ENCODE results near the gene GARIN5B.

Gene GARIN5B

GRCh38 chr19:55353356-55353802, 9.7 kb downstream of the GARIN5B start:
- TF ChIP-seq, protein P1, sequence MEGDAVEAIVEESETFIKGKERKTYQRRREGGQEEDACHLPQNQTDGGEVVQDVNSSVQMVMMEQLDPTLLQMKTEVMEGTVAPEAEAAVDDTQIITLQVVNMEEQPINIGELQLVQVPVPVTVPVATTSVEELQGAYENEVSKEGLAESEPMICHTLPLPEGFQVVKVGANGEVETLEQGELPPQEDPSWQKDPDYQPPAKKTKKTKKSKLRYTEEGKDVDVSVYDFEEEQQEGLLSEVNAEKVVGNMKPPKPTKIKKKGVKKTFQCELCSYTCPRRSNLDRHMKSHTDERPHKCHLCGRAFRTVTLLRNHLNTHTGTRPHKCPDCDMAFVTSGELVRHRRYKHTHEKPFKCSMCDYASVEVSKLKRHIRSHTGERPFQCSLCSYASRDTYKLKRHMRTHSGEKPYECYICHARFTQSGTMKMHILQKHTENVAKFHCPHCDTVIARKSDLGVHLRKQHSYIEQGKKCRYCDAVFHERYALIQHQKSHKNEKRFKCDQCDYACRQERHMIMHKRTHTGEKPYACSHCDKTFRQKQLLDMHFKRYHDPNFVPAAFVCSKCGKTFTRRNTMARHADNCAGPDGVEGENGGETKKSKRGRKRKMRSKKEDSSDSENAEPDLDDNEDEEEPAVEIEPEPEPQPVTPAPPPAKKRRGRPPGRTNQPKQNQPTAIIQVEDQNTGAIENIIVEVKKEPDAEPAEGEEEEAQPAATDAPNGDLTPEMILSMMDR (conservative IDR thresholded peaks at IDR 0.05; ENCODE audit: low read depth, low read length), result no peak
- peak overlapping the region; percentile 59 for H3K4me3 ChIP-seq (ENCODE audit: low read depth, low read length)
- no peak for DNase-seq (ENCODE audit: low read depth)

DNA sequence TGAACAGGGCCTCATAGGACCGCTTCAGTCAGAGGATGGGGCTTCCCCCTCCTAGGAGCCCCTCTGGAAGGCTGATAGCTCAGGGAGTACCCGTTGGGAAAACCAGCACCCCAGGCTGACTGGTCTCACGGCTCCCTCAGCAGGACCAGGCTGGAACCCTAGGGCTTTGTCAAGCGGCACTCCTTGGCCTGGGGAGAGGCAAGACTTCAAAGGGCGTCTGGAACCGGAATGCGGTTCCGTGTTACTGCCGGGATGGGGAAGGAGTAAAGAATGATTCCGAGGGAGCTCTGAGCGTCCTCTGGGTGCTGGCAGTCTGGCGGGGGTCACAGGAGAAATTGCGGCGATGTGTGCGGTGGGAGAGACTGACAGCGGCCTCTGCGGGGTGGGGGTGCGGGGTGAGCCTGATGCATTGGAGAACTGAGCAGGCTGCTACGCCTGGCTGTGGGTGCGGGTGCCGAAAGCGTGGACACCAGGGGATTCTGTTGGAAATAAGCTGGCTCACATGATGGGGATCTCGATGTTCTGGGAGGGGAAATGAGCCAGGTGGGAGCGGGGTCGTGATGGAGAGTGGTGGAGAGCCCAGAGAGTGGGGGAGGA, 10.4 kb downstream of the GARIN5B start:
- H3K4me3 ChIP-seq (ENCODE audit: low read depth, low read length), result no peak overlapping the region
- TF ChIP-seq, protein P1 (conservative IDR thresholded peaks at IDR 0.05; ENCODE audit: low read depth, low read length), result no peak
- no peak for DNase-seq (ENCODE audit: low read depth)

- no peak for DNase-seq (ENCODE audit: low read depth)
- TF ChIP-seq, protein P1 (conservative IDR thresholded peaks at IDR 0.05; ENCODE audit: low read depth, low read length), result no peak
- H3K4me3 ChIP-seq (ENCODE audit: low read depth, low read length), result no peak overlapping the region
These were observed 11.0 kb downstream of the GARIN5B start for GRCh38 chr19:55352040-55352439.

DNA sequence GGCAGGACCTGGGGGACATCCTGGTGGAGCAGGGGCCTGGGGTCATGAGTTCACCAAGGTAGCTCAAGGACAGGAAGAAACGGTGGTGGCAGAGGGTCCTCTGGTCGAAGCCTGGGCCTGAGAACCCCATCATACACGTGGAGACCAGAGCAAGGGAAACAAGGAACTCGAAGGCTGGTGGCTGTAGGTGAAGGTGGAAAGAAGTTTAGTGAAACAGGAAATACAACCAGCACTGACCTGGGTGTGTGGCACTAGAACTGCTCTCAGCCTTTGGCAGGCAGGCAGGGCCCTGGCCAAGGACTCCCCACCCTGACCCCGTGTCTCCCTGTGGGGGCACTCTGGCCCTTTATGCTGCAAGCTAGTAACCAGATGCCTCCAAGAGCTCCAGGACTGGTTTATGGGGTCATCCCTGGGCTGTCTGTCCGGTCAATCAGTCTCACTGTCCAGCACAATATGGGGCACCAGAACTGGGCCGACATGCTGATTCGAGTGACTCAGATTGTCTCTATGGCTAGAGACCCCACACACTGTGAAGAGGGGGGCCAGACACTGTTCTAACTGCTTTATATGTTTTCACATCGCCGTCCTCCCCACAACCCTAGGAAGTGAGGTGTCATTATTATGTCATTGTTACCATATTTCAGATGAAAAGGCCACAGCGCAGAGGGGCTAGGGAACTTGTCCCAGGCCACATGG, 12.3 kb downstream of the GARIN5B start:
- H3K4me3 ChIP-seq (ENCODE audit: low read depth, low read length), result no peak overlapping the region
- DNase-seq (ENCODE audit: low read depth), result no peak
- TF ChIP-seq, protein P1 (conservative IDR thresholded peaks at IDR 0.05; ENCODE audit: low read depth, low read length), result no peak

- DNase-seq (ENCODE audit: low read depth), result no peak
- no peak overlapping the region for H3K4me3 ChIP-seq (ENCODE audit: low read depth, low read length)
- TF ChIP-seq, protein P1 (conservative IDR thresholded peaks at IDR 0.05; ENCODE audit: low read depth, low read length), result no peak
These were observed 14.6 kb downstream of the GARIN5B start for GRCh38 chr19:55348317-55349034.

DNA sequence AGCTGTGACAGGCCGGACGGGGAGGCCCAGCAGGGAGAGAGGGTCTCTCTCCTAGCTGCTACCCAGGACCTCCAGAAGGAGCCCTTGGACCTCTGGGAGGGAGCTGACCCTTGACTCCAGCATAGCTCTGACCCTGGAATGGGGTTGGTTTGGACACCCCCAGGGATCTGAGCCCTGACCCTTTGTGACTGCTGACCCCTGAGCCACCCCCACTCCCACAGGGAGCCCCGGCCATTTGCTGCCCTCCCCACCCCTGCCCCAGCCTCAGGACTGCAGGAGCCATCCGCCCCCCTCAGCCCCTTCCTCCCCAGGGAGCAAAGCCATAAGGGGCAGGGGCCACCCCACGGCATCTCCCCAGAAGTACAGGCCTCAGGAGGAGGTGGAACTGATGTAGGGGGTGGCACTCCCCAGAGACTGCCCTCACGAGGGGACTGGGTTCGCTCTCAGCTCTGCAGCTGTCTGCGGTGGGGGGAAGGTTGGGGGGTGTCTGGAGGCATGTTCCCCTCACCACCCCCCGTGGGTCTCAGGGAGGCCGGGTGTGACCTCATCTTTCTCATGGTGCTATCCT, 15.5 kb downstream of the GARIN5B start:
- TF ChIP-seq, protein P1 (conservative IDR thresholded peaks at IDR 0.05; ENCODE audit: low read depth, low read length), result no peak
- H3K4me3 ChIP-seq (ENCODE audit: low read depth, low read length), result no peak overlapping the region
- no peak for DNase-seq (ENCODE audit: low read depth)
